Measurements from ENCODE around the gene PEAR1.

DNA sequence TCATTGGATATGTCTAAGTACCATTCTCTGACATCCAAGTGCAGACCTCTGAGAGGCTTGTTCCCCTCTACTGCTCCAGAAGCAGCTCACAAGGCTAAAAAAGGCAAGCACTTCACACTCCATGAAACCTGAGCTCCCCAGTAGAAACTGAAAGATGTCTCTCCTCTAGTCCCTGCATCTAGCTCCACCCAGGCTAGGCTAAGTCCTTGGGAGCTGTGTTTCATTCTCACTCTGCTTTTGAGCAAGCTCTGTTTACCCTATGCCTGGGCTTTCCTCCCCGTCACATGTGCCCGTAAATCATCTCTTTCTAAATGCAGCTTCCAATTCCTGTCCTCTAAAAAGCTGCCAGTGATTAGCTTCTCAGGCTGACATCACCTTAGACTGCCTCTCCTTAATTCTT, 65.9 kb downstream of the PEAR1 start:
- TF ChIP-seq CTCF (conservative IDR thresholded peaks at IDR 0.05 in 1 of 2, IDR thresholded peaks at IDR 0.05 in 1 of 2; ENCODE audit: extremely low read depth in 1 of 2, insufficient read depth in 1 of 2, low read depth in 1 of 2, low read length in 2 of 2) (no peak), EZH2 (IDR thresholded peaks at IDR 0.05; ENCODE audit: borderline replicate concordance, low read length) (no peak)

Data from mammary epithelial cell (primary cell).